ENCODE results near the gene GOLGA6L2.
"Not testable (repeated sequence)": the region's sequence is repeated elsewhere in the genome, so short reads cannot be mapped to it uniquely, and the experiment has no call there.

The GOLGA6L2 gene

GRCh38 chr15:23447107-23447500 lies at the start of gene GOLGA6L2:
TSS of gene GOLGA6L2 (minus strand) at chr15:23447243. CDS start at chr15:23447181, 62 bp downstream.
- no peak for DNase-seq

GRCh38 chr15:23484870-23485269 lies 37.8 kb upstream of the GOLGA6L2 start:
- no peak for DNase-seq

GRCh38 chr15:23483821-23484299 lies 36.8 kb upstream of the GOLGA6L2 start:
- DNase-seq, result no peak

GRCh38 chr15:23482764-23483489 lies 35.9 kb upstream of the GOLGA6L2 start:
- DNase-seq, result no peak

GRCh38 chr15:23482228-23482627 lies 35.2 kb upstream of the GOLGA6L2 start:
- DNase-seq, result no peak

- no peak for DNase-seq
Measured at GRCh38 chr15:23477920-23478319, 30.9 kb upstream of the GOLGA6L2 start.

- DNase-seq, result no peak
Measured at GRCh38 chr15:23472678-23473077, 25.6 kb upstream of the GOLGA6L2 start.

GRCh38 chr15:23472033-23472432 lies 25.0 kb upstream of the GOLGA6L2 start:
- no peak for DNase-seq

- DNase-seq, result no peak
Measured at GRCh38 chr15:23467110-23467600, 20.1 kb upstream of the GOLGA6L2 start.

GRCh38 chr15:23457890-23458289 lies 10.8 kb upstream of the GOLGA6L2 start:
- DNase-seq, result no peak

- DNase-seq, result no peak
Measured at GRCh38 chr15:23446215-23447106, 582 bp downstream of the GOLGA6L2 start.

- DNase-seq, result no peak
Measured at GRCh38 chr15:23444269-23444668, 2.8 kb downstream of the GOLGA6L2 start.

- no peak for DNase-seq
Measured at GRCh38 chr15:23441204-23441603, 5.8 kb downstream of the GOLGA6L2 start.

GRCh38 chr15:23440596-23440995 lies 6.4 kb downstream of the GOLGA6L2 start:
- DNase-seq, result no peak

GRCh38 chr15:23439513-23439912 lies 7.5 kb downstream of the GOLGA6L2 start:
- DNase-seq, result no peak

GRCh38 chr15:23438816-23439466 lies 8.1 kb downstream of the GOLGA6L2 start:
- DNase-seq, result no peak

- no peak for DNase-seq
Measured at GRCh38 chr15:23437673-23438072, 9.4 kb downstream of the GOLGA6L2 start.

- DNase-seq, result no peak
Measured at GRCh38 chr15:23437146-23437545, 9.9 kb downstream of the GOLGA6L2 start.

- DNase-seq, result no peak
Measured at GRCh38 chr15:23436421-23436820, 10.6 kb downstream of the GOLGA6L2 start.

GRCh38 chr15:23434699-23435098 lies 12.3 kb downstream of the GOLGA6L2 start:
- not testable (repeated sequence) for DNase-seq

- DNase-seq, result not testable (repeated sequence)
Measured at GRCh38 chr15:23425327-23425726, 21.7 kb downstream of the GOLGA6L2 start.

- no peak for DNase-seq
Measured at GRCh38 chr15:23424111-23424904, 22.7 kb downstream of the GOLGA6L2 start.
